Lung (tissue), 12 donors: ENCODE measurements around the gene SIRT6. TPM values are rescaled to one million over a fixed set of nuclear protein-coding genes. Genes with fewer than 3 reads are reported as not detected.

Experiments
- ATAC-seq: fragments of 200-7000 bp; cut with Tn5 transposase; one replicate; pipeline ENCODE4 v1.9.1; 2020; ENCODE audit warnings: moderate number of reproducible peaks; ENCODE audit not compliant: insufficient read depth, low FRiP score
- DNase-seq, 3 donors: peaks; one replicate each; pipeline ENCODE4 v3.0.0-alpha.2; 2013 to 2017
- H3K27ac ChIP-seq, 2 donors: one replicate each; pipeline ENCODE4 v1.5.1; 2013; ENCODE audit warnings: mild to moderate bottlenecking in 2 of 2, moderate library complexity in 2 of 2, control low read depth in 1 of 2, inconsistent platforms in 1 of 2, low read depth in 1 of 2, low read length in 1 of 2
- H3K27me3 ChIP-seq, 3 donors: one replicate each; pipeline ENCODE4 v1.5.1; 2013; ENCODE audit warnings: low read length in 2 of 3; ENCODE audit not compliant: control insufficient read depth in 3 of 3, insufficient read depth in 3 of 3
- H3K36me3 ChIP-seq, 4 donors: one replicate each; pipeline ENCODE4 v1.5.1; 2013; ENCODE audit warnings: low read length in 4 of 4, mild to moderate bottlenecking in 1 of 4, moderate library complexity in 1 of 4; ENCODE audit not compliant: control insufficient read depth in 4 of 4, insufficient read depth in 4 of 4
- H3K4me1 ChIP-seq, 5 donors: one replicate each; pipeline ENCODE4 v1.5.1; 2013; ENCODE audit warnings: low read length in 5 of 5, mild to moderate bottlenecking in 2 of 5, moderate library complexity in 1 of 5; ENCODE audit not compliant: control insufficient read depth in 5 of 5, insufficient read depth in 5 of 5
- H3K4me3 ChIP-seq: one replicate; pipeline ENCODE4 v1.5.1; 2013; ENCODE audit warnings: mild to moderate bottlenecking, control low read depth, moderate library complexity
- H3K9ac ChIP-seq, 2 donors: one replicate each; pipeline ENCODE4 v1.5.1; 2013; ENCODE audit warnings: low read length in 2 of 2, control low read depth in 1 of 2; ENCODE audit not compliant: insufficient read depth in 1 of 2
- H3K9me3 ChIP-seq, 4 donors: one replicate each; pipeline ENCODE4 v1.5.1; 2013; ENCODE audit warnings: low read length in 3 of 4, mild to moderate bottlenecking in 1 of 4, moderate library complexity in 1 of 4; ENCODE audit not compliant: control insufficient read depth in 4 of 4, insufficient read depth in 3 of 4
- WGBS, 2 donors: extraction: QIAGEN DNeasy Blood & Tissue Kit; methylation state at CpG; one replicate each; pipeline ENCODE4 v1.1.7; 2013; 5-methylcytosine and 5-hydroxymethylcytosine counted together
- polyA plus RNA-seq, 2 donors: library from polyadenylated mRNA; stranded (reverse); fragments of 200-250 nt; gene quantifications; one replicate each; pipeline ENCODE4 v1.2.1, GENCODE V29; 2013
- total RNA-seq, 2 donors: library from RNA; depleted of rRNA in 1 of 2; stranded (reverse); fragments of >200 nt in 1 of 2; gene quantifications; one replicate each; pipeline ENCODE4 v1.2.1, GENCODE V29; 2014 to 2021
- TF ChIP-seq, protein P1 (sequence below): IDR thresholded peaks from 2 replicates; pipeline ENCODE4 v1.5.1; 2012; ENCODE audit warnings: mild to moderate bottlenecking; ENCODE audit errors: control extremely low read depth, extremely low read depth
- donor health status: control.
- donor health status: control.
- donor health status: Bipolar disorder and iron deficiency.
- donor health status: healthy.
- donor health status: DM: yes; HTN: yes; CAD: no.

Gene SIRT6
- total and polyA plus RNA-seq, 4 donors, result 10.2 to 36.5 (median 29.2) TPM

GRCh38 chr19:4217429-4218264 lies 35.3 kb upstream of the SIRT6 start:
- peaks cover 0 to 3% (median 0%) of the 10 kb centered on the region in 3 donors for H3K27me3 ChIP-seq
- H3K9me3 ChIP-seq, result no peaks in the 10 kb centered on the region
- no peak overlapping the region for H3K9ac ChIP-seq
- H3K36me3 ChIP-seq, result no peaks in the 10 kb centered on the region
- ATAC-seq (no peak), DNase-seq (no peak)
- no peak overlapping the region for H3K4me3 ChIP-seq
- TF ChIP-seq, protein P1, sequence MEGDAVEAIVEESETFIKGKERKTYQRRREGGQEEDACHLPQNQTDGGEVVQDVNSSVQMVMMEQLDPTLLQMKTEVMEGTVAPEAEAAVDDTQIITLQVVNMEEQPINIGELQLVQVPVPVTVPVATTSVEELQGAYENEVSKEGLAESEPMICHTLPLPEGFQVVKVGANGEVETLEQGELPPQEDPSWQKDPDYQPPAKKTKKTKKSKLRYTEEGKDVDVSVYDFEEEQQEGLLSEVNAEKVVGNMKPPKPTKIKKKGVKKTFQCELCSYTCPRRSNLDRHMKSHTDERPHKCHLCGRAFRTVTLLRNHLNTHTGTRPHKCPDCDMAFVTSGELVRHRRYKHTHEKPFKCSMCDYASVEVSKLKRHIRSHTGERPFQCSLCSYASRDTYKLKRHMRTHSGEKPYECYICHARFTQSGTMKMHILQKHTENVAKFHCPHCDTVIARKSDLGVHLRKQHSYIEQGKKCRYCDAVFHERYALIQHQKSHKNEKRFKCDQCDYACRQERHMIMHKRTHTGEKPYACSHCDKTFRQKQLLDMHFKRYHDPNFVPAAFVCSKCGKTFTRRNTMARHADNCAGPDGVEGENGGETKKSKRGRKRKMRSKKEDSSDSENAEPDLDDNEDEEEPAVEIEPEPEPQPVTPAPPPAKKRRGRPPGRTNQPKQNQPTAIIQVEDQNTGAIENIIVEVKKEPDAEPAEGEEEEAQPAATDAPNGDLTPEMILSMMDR, result no peak
- 96% methylated on average over 75 to 81 of the region's 81 CpGs for WGBS, 2 donors
- no peak overlapping the region for H3K27ac ChIP-seq
- no peaks in the 10 kb centered on the region for H3K4me1 ChIP-seq

DNA sequence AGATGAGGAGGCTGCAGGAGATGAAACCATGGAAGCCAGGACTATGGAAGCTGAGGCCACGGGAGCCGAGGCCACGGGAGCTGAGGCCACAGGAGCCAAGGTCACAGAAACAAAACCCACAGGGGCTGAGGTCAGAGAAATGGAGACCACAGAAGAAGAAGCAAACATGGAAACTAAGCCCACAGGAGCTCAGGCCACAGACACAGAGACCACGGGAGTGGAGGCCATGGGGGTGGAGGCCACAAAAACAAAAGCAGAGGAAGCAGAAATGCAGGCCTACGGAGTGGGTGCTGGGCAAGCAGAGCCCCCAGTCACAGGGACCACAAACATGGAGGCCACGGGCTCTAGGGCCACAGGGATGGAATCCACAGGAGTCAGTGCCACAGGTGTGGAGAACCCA lies 34.5 kb upstream of the SIRT6 start:
- TF ChIP-seq, protein P1, result no peak
- peaks cover 0 to 3% (median 0%) of the 10 kb centered on the region in 3 donors for H3K27me3 ChIP-seq
- no peaks in the 10 kb centered on the region for H3K9me3 ChIP-seq
- no peak overlapping the region for H3K9ac ChIP-seq
- H3K4me1 ChIP-seq, result no peaks in the 10 kb centered on the region
- DNase-seq, result no peak
- no peak for ATAC-seq
- 80 to 85% methylated on average over 6 of the region's 6 CpGs for WGBS, 2 donors
- H3K27ac ChIP-seq, result no peak overlapping the region
- no peaks in the 10 kb centered on the region for H3K36me3 ChIP-seq
- no peak overlapping the region for H3K4me3 ChIP-seq

DNA sequence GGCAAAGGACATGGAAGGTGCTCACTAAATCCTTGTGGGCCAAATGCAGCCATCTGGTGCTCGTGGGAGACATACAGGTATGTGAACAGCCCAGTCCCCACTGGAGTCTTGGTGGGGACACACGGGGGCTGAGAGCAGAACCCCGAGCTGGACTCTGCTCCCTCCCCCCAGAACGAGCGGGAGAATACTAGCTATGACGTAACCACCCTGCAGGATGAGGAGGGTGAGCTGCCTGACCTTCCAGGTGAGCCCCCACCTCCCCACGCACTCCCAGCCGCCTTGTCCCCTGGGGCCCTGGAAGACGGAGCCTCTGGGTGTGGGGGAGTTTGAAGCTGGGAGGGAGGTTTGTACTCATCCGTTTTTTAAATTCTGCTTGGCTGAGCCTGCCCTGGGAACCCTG lies 33.4 kb upstream of the SIRT6 start:
- Histone ChIP-seq H3K4me3 (no peak overlapping the region), H3K27me3 (peaks cover 0 to 3% (median 0%) of the 10 kb centered on the region in 3 donors), H3K4me1 (no peaks in the 10 kb centered on the region), H3K36me3 (no peaks in the 10 kb centered on the region), H3K9ac (no peak overlapping the region), H3K9me3 (no peaks in the 10 kb centered on the region), H3K27ac (no peak overlapping the region)
- TF ChIP-seq, protein P1, result no peak
- 69 to 74% methylated on average over 10 of the region's 10 CpGs for WGBS, 2 donors
- ATAC-seq (no peak), DNase-seq (no peak)
